Activated T-cell treated with anti-CD3 and anti-CD28 coated beads, Interleukin-2, amount 50 U/mL, for 72 hours (primary cell): ENCODE data around the gene NUP62. TPM values are rescaled to one million over a fixed set of nuclear protein-coding genes. Genes with fewer than 3 reads are reported as not detected.
"Not testable (repeated sequence)": the region's sequence is repeated elsewhere in the genome, so short reads cannot be mapped to it uniquely, and the experiment has no call there.

Source experiments
- ATAC-seq, 2 donors: fragments of 150-1000 bp; cut with Tn5 transposase; replicated peaks in 1 of 2; 2 replicates each; pipeline ENCODE4 v1.10.0; 2021; ENCODE audit warnings: moderate library complexity in 2 of 2, mild to moderate bottlenecking in 1 of 2
- DNase-seq, 2 donors: peaks; one replicate each; pipeline ENCODE4 v3.0.0; 2021 to 2022; ENCODE audit warnings: mixed read lengths in 1 of 2
- H3K27ac Mint-ChIP-seq: one replicate; pipeline ENCODE4 v1.8.0; 2022; ENCODE audit warnings: mild to moderate bottlenecking, moderate library complexity, mixed read lengths
- H3K27me3 Mint-ChIP-seq: one replicate; pipeline ENCODE4 v1.8.0; 2022; ENCODE audit warnings: low read depth, mixed read lengths
- H3K36me3 Mint-ChIP-seq, 2 donors: one replicate each; pipeline ENCODE4 v1.8.0; 2022; ENCODE audit warnings: mixed read lengths in 2 of 2, mild to moderate bottlenecking in 1 of 2; ENCODE audit not compliant: insufficient read depth in 2 of 2
- H3K4me1 Mint-ChIP-seq: one replicate; pipeline ENCODE4 v1.8.0; 2022; ENCODE audit warnings: low read depth, mixed read lengths
- H3K4me3 Mint-ChIP-seq, 2 donors: one replicate each; pipeline ENCODE4 v1.8.0; 2022; ENCODE audit warnings: mild to moderate bottlenecking in 2 of 2, mixed read lengths in 2 of 2, moderate library complexity in 2 of 2
- H3K9me3 Mint-ChIP-seq, 2 donors: one replicate each; pipeline ENCODE4 v1.8.0; 2022; ENCODE audit warnings: mixed read lengths in 2 of 2
- total RNA-seq, 2 donors: library from RNA; stranded (reverse); gene quantifications; one replicate each; pipeline ENCODE4 v1.2.3, GENCODE V29; 2022

NUP62 gene
- total RNA-seq, 2 donors from 2014 or later, result 135 to 139 TPM

DNA sequence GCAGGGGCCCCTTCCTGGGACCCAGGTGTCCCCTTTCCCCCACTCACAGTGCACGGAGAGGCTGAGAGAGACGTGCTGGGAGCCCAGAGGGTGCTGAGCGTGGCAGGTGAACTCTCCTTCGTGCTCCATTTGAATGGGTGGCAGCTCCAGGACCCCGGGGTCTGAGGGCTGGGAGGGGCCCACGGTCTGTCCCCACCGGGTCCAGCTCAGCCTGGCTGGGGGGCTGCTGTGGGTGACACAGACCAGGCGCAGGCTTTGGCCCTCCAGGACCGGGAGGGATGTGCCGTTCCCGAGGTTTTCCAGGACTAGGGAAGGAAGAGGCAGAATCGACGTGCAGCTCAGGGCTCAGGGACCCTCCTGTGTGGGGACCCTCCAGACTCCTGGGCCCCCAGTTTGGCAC is 29.3 kb upstream of the NUP62 start:
- ATAC-seq, H3K4me3 Mint-ChIP-seq, H3K4me1 Mint-ChIP-seq, H3K9me3 Mint-ChIP-seq, H3K27ac Mint-ChIP-seq, DNase-seq, H3K36me3 Mint-ChIP-seq: not testable (repeated sequence)
- H3K27me3 Mint-ChIP-seq, result peaks cover 19% of the 10 kb centered on the region

DNA sequence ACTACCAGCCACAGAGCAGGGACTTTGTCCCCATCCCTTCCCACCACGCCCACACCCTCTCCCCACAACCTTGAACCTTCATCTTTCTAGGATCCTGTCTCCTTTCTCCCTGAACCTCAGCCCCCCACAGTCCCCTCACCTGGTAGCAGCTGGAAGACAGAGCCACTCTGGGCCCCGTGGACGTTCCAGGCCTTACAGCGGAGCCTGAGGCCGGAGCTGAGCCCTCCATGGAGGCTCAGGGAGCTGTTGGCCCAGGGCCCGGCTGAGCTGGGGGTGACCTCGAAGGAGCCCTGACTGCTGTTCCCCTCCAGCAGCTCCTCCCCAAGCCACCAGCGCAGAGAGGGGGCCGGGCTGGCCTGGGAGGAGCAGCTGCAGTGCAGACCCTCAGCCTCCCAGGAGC is 28.8 kb upstream of the NUP62 start:
- not testable (repeated sequence) for H3K4me3 Mint-ChIP-seq, H3K27ac Mint-ChIP-seq, H3K9me3 Mint-ChIP-seq, ATAC-seq, DNase-seq, H3K36me3 Mint-ChIP-seq, H3K4me1 Mint-ChIP-seq
- H3K27me3 Mint-ChIP-seq, result peaks cover 24% of the 10 kb centered on the region

DNA sequence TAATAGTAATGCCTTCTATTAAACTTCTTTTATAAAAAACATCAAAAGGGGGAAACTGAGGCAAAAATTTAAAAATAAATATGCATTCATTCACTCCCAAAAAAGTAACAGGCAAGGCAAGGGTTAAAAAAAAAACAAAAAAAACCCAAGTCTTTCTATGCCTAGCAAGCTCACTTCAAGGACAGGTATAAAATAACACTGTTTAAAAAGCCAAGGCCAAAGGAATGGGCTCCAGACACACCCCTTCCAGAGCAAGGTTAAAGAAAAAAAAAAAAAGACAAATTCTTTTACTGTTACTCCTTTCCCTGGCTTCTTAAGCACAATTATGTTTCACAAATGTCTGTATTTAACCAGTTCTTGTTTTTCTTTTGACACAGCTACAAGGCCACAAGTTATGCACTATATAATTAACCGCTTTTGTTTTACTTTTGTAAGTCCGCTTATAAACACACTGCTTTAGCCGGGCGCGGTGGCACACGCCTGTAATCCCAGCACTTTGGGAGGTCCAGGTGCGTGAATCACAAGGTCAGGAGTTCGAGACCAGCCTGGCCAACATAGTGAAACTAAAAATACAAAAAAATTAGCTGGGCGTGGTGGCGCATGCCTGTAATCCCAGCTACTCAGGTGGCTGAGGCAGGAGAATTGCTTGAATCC is 28.1 kb upstream of the NUP62 start:
- Mint-ChIP-seq H3K36me3 (no peaks in the 10 kb centered on the region), H3K27me3 (peaks cover 26% of the 10 kb centered on the region), H3K27ac (no peak overlapping the region), H3K4me1 (no peaks in the 10 kb centered on the region), H3K9me3 (no peaks in the 10 kb centered on the region), H3K4me3 (no peak overlapping the region)
- DNase-seq (no peak), ATAC-seq (no peak)

DNA sequence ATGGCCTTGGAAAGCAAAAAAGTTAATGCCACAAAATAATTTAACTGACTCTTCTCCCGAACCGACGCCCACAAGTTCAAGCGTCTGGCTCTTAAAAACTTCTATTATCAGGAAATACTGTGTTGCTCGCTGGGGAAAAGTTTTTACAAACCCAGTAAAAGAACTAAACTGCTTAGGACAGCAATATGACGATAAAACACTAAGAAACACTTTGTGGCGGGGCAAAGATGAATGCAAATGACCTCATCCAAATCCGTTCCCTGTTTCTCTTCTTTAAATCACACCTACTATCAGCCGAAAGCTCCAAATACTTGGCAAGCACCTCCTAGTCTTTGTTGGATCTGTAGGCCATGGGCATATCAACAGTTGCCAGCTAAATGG is 26.8 kb upstream of the NUP62 start:
- no peak for DNase-seq
- ATAC-seq, result no peak

DNA sequence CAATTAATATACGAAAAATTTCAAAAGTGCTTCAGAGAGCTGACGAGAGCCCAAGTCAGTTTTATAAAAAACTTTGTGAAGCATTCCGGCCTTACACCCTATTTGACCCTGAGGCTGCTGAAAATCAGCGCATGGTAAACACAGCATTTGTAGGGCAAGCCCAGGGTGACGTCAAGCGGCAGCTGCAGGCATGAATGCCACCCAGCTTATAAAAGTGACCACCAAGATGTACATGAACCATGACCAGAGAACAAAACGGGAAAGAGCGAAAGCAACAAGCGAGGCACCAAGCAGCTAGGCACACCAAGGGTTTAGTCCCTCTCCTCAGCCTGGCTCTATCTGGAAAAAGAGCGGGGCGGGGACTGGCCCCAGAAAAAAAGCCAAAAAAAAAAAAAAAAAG is 25.6 kb upstream of the NUP62 start:
- peaks cover 26% of the 10 kb centered on the region for H3K27me3 Mint-ChIP-seq
- no peaks in the 10 kb centered on the region for H3K4me1 Mint-ChIP-seq
- DNase-seq (no peak), ATAC-seq (no peak)
- H3K9me3 Mint-ChIP-seq, result no peaks in the 10 kb centered on the region
- H3K36me3 Mint-ChIP-seq, result no peaks in the 10 kb centered on the region
- no peak overlapping the region for H3K4me3 Mint-ChIP-seq
- no peak overlapping the region for H3K27ac Mint-ChIP-seq

More for the DNA sequence above, 26.8 kb upstream of the NUP62 start:
- peaks cover 26% of the 10 kb centered on the region for H3K27me3 Mint-ChIP-seq
- no peaks in the 10 kb centered on the region for H3K36me3 Mint-ChIP-seq
- no peaks in the 10 kb centered on the region for H3K9me3 Mint-ChIP-seq
- no peak overlapping the region for H3K4me3 Mint-ChIP-seq
- H3K4me1 Mint-ChIP-seq, result no peaks in the 10 kb centered on the region
- H3K27ac Mint-ChIP-seq, result no peak overlapping the region

DNA sequence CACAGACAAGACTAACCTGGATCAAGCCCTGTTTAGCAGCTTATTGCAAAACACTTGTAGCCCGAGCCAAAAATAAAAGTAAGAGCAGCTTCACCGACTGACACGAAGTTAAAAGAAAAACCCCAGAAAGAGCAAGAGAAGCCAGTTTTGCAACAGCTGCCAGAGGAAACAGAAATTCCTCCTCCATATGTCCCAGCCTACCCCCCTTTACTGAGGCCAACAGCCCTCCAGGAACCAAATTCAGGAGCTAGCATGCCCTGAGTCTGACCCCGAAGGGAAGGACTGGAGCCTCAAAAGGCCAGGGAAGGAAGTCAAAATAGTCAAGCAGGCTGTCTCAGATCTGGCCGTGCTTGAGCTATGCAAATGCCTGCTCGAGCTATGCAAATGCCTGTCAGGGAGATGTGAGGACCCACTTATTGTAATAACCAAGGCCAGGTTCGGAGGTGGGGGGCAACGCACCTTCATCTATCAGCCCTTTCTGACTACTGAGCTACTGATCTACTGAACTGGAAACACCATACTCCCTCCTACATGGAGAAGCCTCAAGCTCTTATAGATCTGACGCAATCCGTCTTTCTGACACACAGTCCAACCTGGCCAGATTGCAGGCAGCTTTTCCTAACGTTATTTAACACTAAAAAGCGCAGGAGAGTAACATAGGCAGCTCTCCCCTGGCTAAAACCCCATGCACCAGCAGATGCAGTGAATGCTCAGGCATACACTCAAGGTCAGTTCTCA is 25.0 kb upstream of the NUP62 start:
- Mint-ChIP-seq H3K36me3 (no peaks in the 10 kb centered on the region), H3K27ac (no peak overlapping the region), H3K4me3 (no peak overlapping the region), H3K4me1 (no peaks in the 10 kb centered on the region), H3K27me3 (peaks cover 26% of the 10 kb centered on the region), H3K9me3 (no peaks in the 10 kb centered on the region)
- DNase-seq, result no peak
- ATAC-seq, result no peak

DNA sequence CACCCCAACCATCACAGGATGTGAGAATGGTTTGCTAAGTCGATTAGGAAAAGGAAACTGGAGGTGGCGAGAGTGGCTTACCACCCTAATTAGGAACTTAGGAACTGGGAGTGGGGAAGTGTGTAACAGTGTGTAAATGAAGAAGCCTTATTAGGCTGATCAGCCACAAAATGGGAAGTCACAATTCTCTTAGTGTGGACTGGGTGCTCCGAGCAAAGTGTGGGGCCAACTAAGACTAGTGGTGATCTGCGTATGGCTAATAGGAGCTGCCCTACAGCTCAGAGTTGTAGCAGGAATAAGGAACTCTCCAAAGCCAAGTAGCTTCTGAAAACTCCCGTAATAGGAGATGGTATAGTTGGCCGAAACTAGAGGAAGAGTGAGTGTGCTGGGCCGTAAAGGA is 24.1 kb upstream of the NUP62 start:
- Mint-ChIP-seq H3K36me3 (no peaks in the 10 kb centered on the region), H3K27me3 (peaks cover 26% of the 10 kb centered on the region), H3K4me3 (no peak overlapping the region), H3K9me3 (no peaks in the 10 kb centered on the region), H3K27ac (no peak overlapping the region), H3K4me1 (no peaks in the 10 kb centered on the region)
- no peak for DNase-seq
- ATAC-seq, result no peak

DNA sequence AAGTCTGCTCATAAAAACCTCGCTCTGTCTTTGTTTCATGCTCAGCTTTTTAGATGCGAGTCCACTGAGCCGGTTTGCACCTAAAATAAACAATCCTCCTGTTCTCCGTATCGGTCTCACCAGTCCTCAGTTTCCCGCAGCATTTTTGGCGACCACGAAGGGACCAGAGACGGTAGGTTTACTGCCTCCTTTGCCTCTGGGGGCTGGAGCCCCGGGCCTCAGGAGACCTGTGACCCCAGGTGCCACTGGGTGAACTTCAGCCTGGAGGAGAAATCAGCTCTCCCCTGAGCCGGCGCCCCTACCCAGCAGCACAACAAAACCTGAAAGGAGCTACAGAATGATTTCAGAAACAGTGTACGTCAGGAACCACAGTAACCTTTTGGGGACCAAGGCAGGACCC is 23.6 kb upstream of the NUP62 start:
- Mint-ChIP-seq H3K4me3 (no peak overlapping the region), H3K9me3 (no peaks in the 10 kb centered on the region), H3K36me3 (no peaks in the 10 kb centered on the region), H3K27me3 (peaks cover 26% of the 10 kb centered on the region), H3K4me1 (no peaks in the 10 kb centered on the region), H3K27ac (no peak overlapping the region)
- ATAC-seq (no peak), DNase-seq (no peak)

DNA sequence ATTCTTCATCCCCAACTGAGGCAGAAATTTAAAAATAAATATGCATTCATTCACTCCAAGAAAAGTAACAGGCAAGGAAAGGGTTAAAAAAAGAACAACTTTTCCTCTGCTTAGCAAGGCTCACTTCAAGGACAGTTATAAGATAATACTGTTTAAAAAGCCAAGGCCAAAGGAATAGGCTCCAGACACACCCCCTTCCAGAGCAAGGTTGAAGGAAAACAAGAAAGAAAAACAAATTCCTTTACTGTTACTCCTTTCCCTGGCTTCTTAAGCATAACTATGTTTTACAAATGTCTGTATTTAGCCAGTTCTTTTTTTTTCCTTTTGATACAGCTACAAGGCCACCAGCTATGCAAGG is 23.2 kb upstream of the NUP62 start:
- H3K9me3 Mint-ChIP-seq, result no peaks in the 10 kb centered on the region
- no peaks in the 10 kb centered on the region for H3K36me3 Mint-ChIP-seq
- no peak overlapping the region for H3K27ac Mint-ChIP-seq
- H3K4me1 Mint-ChIP-seq, result no peaks in the 10 kb centered on the region
- H3K4me3 Mint-ChIP-seq, result no peak overlapping the region
- H3K27me3 Mint-ChIP-seq, result peaks cover 26% of the 10 kb centered on the region
- no peak for DNase-seq
- no peak for ATAC-seq

DNA sequence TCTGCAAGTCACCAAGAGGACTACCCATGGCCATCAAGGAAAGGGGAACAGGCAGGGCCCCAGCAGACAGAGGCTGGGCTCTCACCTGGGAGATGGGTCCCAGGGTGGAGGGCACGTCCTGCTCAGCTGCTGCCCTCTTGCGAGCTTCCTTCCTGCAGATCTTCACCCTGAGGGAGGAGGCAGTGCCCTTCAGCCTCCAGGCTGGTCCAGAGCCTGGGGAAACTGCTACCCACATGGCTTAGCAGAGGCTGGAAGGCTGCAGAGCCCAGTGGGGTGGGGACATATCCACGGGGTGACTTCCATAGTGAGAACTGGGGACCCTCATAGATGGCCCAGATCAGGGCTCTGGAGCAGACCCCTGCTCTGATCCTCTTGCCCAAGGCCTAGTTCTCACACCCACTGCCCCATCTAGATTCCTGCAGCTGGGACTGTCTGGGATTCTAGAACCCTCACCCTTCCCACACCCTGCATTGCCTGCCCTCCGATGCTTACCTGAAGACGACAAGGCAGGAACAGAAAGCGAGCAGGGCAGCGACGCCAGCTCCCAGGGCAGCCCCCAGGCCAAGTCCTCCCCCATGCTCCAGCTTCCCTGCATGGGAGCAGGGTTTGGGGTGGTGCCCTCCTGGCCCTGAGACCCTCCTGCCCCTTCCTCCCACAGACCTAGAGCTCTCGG is 22.6 kb upstream of the NUP62 start:
- ATAC-seq (no peak), DNase-seq (no peak)
- H3K4me3 Mint-ChIP-seq, result no peak overlapping the region
- H3K27me3 Mint-ChIP-seq, result peaks cover 26% of the 10 kb centered on the region
- H3K27ac Mint-ChIP-seq, result no peak overlapping the region
- H3K36me3 Mint-ChIP-seq, result no peaks in the 10 kb centered on the region
- no peaks in the 10 kb centered on the region for H3K9me3 Mint-ChIP-seq
- H3K4me1 Mint-ChIP-seq, result no peaks in the 10 kb centered on the region

DNA sequence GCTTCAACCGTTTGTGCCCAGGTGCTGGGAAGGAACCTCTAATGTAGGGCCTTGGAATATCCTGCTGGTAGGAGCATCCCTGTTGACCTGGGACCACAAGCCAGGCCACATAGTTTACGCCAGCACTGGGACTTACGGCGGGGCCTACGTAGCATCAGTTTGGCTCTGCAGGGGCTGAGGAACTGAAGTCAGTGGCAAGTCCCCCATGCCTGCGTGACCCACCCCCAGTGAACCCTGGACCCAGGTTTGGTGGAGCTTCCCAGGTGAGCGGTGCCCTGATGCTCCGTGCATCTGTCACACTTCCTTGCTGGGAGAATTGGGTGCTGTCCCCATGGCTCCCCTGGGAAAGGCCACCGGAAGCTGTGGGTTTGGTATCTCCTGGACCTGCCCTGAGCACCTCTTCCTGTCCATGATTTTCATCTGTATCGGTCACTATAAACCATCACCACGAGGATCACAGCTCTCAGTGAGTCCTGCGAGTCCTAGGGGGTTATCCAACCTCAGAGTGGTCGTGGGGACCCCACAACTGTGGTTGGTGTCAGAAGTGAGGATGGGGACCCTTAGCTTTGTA is 21.7 kb upstream of the NUP62 start:
- H3K27ac Mint-ChIP-seq, result no peak overlapping the region
- H3K9me3 Mint-ChIP-seq, result no peaks in the 10 kb centered on the region
- peaks cover 26% of the 10 kb centered on the region for H3K27me3 Mint-ChIP-seq
- H3K36me3 Mint-ChIP-seq, result no peaks in the 10 kb centered on the region
- no peaks in the 10 kb centered on the region for H3K4me1 Mint-ChIP-seq
- H3K4me3 Mint-ChIP-seq, result no peak overlapping the region
- no peak for ATAC-seq
- no peak for DNase-seq

DNA sequence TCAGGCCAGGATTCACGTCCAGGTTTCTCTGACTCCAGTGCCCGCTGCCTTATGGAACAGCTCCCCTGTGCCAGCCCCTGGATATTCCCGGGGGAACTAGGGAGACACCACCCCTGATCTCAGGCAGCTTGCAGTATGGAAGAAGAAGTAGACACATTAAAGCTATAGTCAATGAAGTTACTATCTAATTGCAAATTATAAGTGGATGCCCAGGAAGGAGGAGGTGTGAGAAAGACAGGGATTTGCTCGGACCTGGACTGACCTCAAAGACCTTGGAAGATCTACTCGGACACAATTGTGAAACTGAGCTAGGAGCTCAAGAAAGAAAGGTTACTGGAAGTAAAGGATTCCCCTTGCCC is 21.3 kb upstream of the NUP62 start:
- H3K9me3 Mint-ChIP-seq, result no peaks in the 10 kb centered on the region
- no peaks in the 10 kb centered on the region for H3K36me3 Mint-ChIP-seq
- no peak overlapping the region for H3K4me3 Mint-ChIP-seq
- ATAC-seq (no peak), DNase-seq (no peak)
- no peak overlapping the region for H3K27ac Mint-ChIP-seq
- no peaks in the 10 kb centered on the region for H3K4me1 Mint-ChIP-seq
- peaks cover 26% of the 10 kb centered on the region for H3K27me3 Mint-ChIP-seq

DNA sequence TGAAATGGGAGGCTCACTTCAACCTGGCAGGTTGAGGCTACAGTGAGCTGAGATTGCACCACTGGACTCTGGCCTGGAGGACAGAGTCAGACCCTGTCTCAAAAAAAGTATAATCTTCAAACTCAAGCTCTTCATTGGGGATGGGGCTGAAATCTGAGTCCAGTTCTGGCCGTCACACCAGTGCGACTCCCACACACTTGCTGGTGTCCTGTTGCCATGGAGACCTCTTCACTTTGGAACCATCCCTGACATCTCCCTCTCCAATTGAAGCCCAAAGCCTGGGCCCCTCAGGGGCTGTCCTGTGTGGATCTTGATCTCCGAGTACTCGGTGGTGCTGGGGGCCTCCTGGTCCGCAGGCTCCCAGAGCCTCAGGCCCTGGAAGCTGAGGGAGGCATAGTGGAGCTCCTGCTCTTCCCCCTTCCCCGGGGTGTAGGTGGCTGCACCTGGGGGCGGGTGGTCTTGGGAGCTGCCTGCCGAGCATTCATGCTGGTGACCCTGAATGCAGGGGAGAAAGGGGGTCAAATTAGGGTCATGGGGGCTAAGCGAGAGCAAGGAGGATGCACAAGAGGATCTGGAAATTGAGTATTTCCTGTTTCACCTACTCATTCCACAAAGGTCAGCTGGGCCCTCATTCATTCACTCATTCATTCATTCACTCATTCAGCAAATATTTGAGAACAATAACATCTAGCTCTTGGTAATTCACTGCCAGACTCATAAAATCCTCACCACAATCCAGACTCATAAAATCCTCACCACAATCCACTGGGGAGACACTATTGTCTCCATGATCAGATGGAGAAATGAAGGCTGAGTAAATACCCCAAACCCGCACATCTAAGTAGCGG is 20.7 kb upstream of the NUP62 start:
- peaks cover 20% of the 10 kb centered on the region for H3K27me3 Mint-ChIP-seq
- DNase-seq, result no peak
- no peaks in the 10 kb centered on the region for H3K36me3 Mint-ChIP-seq
- no peak for ATAC-seq
- H3K9me3 Mint-ChIP-seq, result no peaks in the 10 kb centered on the region
- no peak overlapping the region for H3K27ac Mint-ChIP-seq
- H3K4me1 Mint-ChIP-seq, result peaks cover 3% of the 10 kb centered on the region
- H3K4me3 Mint-ChIP-seq, result no peak overlapping the region
